Transverse colon (tissue), 4 donors: Measurements from ENCODE around the gene SHISA9. TPM values are rescaled to one million over a fixed set of nuclear protein-coding genes. Genes with fewer than 3 reads are reported as not detected.

ENCODE experiments used
- DNase-seq: peaks from one replicate; pipeline ENCODE4 v3.0.0-alpha.2; 2019
- H3K27ac ChIP-seq, 4 donors: fragments of 200-600 bp; sonication (generic); 2 replicates each; pipeline ENCODE4 v1.5.1; 2016 to 2018; ENCODE audit warnings: inconsistent platforms in 4 of 4
- H3K27me3 ChIP-seq: fragments of 200-600 bp; sonication (generic); 2 replicates; pipeline ENCODE4 v1.5.1; 2017; ENCODE audit warnings: inconsistent platforms
- H3K36me3 ChIP-seq, 4 donors: fragments of 200-600 bp; sonication (generic); 2 replicates each; pipeline ENCODE4 v1.5.1; 2017 to 2019; ENCODE audit warnings: inconsistent platforms in 4 of 4
- H3K4me1 ChIP-seq, 4 donors: fragments of 200-600 bp; sonication (generic); 2 replicates each; pipeline ENCODE4 v1.5.1; 2017 to 2020; ENCODE audit warnings: inconsistent platforms in 4 of 4
- H3K4me3 ChIP-seq, 4 donors: fragments of 200-600 bp; sonication (generic); 1 replicate in 1 of 4; 2 replicates in 3 of 4; pipeline versions ENCODE4 v1.5.1 to v1.6.1; 2017 to 2019; ENCODE audit warnings: inconsistent platforms in 4 of 4
- H3K9me3 ChIP-seq, 2 donors: fragments of 200-600 bp; sonication (generic); 2 replicates each; pipeline ENCODE4 v1.5.1; 2017 to 2019; ENCODE audit warnings: inconsistent platforms in 2 of 2
- CTCF ChIP-seq, 5 experiments: fragments of 200-600 bp in 3 of 5; fragments of 450-650 bp in 2 of 5; sonication (generic) in 3 of 5; IDR thresholded peaks; 1 replicate in 2 of 5; 2 replicates in 3 of 5; pipeline ENCODE4 v1.5.1; 2016 to 2017; ENCODE audit warnings: antibody characterized with exemption in 5 of 5, inconsistent platforms in 3 of 5, mild to moderate bottlenecking in 2 of 5, moderate library complexity in 1 of 5
- EP300 ChIP-seq: sonication (generic); formaldehyde crosslinking; IDR thresholded peaks from one replicate; pipeline ENCODE4 v1.6.1; 2017; ENCODE audit warnings: antibody characterized with exemption, low read depth
- POLR2A ChIP-seq: fragments of 450-650 bp; IDR thresholded peaks from one replicate; pipeline ENCODE4 v1.6.1; 2016; ENCODE audit warnings: antibody characterized with exemption, mild to moderate bottlenecking, moderate library complexity
- POLR2AphosphoS5 ChIP-seq, 3 donors: sonication (generic); formaldehyde crosslinking; IDR thresholded peaks; one replicate each; pipeline ENCODE4 v1.6.1; 2016; ENCODE audit warnings: antibody characterized with exemption in 3 of 3
- WGBS, 2 donors: methylation state at CpG; one replicate each; pipeline ENCODE4 v1.1.5; 2018; ENCODE audit warnings: low coverage in 1 of 2; 5-methylcytosine and 5-hydroxymethylcytosine counted together
- in situ Hi-C, 4 donors: fragments of 200-750 bp; cut with MboI; loops; one replicate each; pipeline versions ENCODE4 v1.15.0 to v1.15.1; 2017; ENCODE audit warnings: low sequenced_read_pairs in 3 of 4, low pct_ligation_motif_present in 1 of 4, low pct_unique_long_range_greater_than_20kb in 1 of 4
- intact Hi-C: fragments of 100-400 bp; cut with DNase I; formaldehyde crosslinking; loops from one replicate; pipeline ENCODE4 v1.15.1; 2023; ENCODE audit warnings: low total_unique reads
- total RNA-seq, 4 donors: library from RNA; depleted of rRNA; stranded (reverse); fragments of >200 nt; gene quantifications; one replicate each; pipeline ENCODE4 v1.1.0, GENCODE V29; 2016

SHISA9 gene
- total RNA-seq, 4 donors from 2014 or later: 1.3 to 37.6 (median 2.1) TPM

GRCh38 chr16:12961626-12962025 lies 60.2 kb downstream of the SHISA9 start:
- intact Hi-C loops: no loop called here
- H3K9me3 ChIP-seq: no peaks in the 10 kb centered on the region
- H3K4me3 ChIP-seq: no peak overlapping the region
- no peaks in the 10 kb centered on the region for H3K36me3 ChIP-seq
- H3K4me1 ChIP-seq: no peaks in the 10 kb centered on the region
- DNase-seq: no peak
- no peak overlapping the region for H3K27ac ChIP-seq
- in situ Hi-C loops: no loop called here
- no peak for TF ChIP-seq POLR2A
- no peak for TF ChIP-seq POLR2AphosphoS5 (IDR thresholded peaks at IDR 0.05)
- TF ChIP-seq CTCF (IDR thresholded peaks at IDR 0.05): no peak
- TF ChIP-seq EP300: no peak
- H3K27me3 ChIP-seq: no peaks in the 10 kb centered on the region
- 71 to 75% methylated on average over 1 to 6 of the region's 6 CpGs for WGBS, 2 donors

- intact Hi-C loops (no loop called here), in situ Hi-C loops (no loop called here)
- no peak overlapping the region for H3K27ac ChIP-seq
- no peaks in the 10 kb centered on the region for H3K4me1 ChIP-seq
- WGBS, 2 donors: 20 to 39% methylated on average over 1 to 2 of the region's 2 CpGs
- H3K36me3 ChIP-seq: no peaks in the 10 kb centered on the region
- no peak overlapping the region for H3K4me3 ChIP-seq
- DNase-seq: no peak
- H3K27me3 ChIP-seq: no peaks in the 10 kb centered on the region
- TF ChIP-seq POLR2AphosphoS5 (IDR thresholded peaks at IDR 0.05): no peak
- no peak for TF ChIP-seq EP300
- no peak for TF ChIP-seq POLR2A
- TF ChIP-seq CTCF (IDR thresholded peaks at IDR 0.05): no peak
- H3K9me3 ChIP-seq: no peaks in the 10 kb centered on the region
Measured at GRCh38 chr16:12964461-12964860, 63.1 kb downstream of the SHISA9 start.

GRCh38 chr16:12965274-12965804 lies 63.9 kb downstream of the SHISA9 start:
- in situ Hi-C loops: no loop called here
- no peak for DNase-seq
- H3K4me3 ChIP-seq: no peak overlapping the region
- intact Hi-C loops: no loop called here
- WGBS, 2 donors: 60 to 71% methylated on average over 5 to 7 of the region's 7 CpGs
- no peaks in the 10 kb centered on the region for H3K4me1 ChIP-seq
- H3K27ac ChIP-seq: no peak overlapping the region
- no peaks in the 10 kb centered on the region for H3K27me3 ChIP-seq
- no peaks in the 10 kb centered on the region for H3K9me3 ChIP-seq
- no peaks in the 10 kb centered on the region for H3K36me3 ChIP-seq
- TF ChIP-seq EP300: no peak
- no peak for TF ChIP-seq POLR2AphosphoS5 (IDR thresholded peaks at IDR 0.05)

GRCh38 chr16:12971241-12971640 lies 69.8 kb downstream of the SHISA9 start:
- intact Hi-C loops (no loop called here), in situ Hi-C loops (loop anchor here in 1 of 4 donors (10.0 kb wide), 1 partner anchor 56 kb away; no protein-coding TSS in a partner anchor)
- no peak for TF ChIP-seq POLR2AphosphoS5 (IDR thresholded peaks at IDR 0.05)
- no peak for TF ChIP-seq EP300
- no peaks in the 10 kb centered on the region for H3K27me3 ChIP-seq
- H3K27ac ChIP-seq: no peak overlapping the region
- no peaks in the 10 kb centered on the region for H3K9me3 ChIP-seq
- DNase-seq: no peak
- H3K4me3 ChIP-seq: no peak overlapping the region
- no peaks in the 10 kb centered on the region for H3K4me1 ChIP-seq
- WGBS, 2 donors: 11 to 17% methylated on average over 1 to 2 of the region's 2 CpGs
- H3K36me3 ChIP-seq: no peaks in the 10 kb centered on the region

- no peak overlapping the region for H3K27ac ChIP-seq
- in situ Hi-C loops (loop anchor here in 1 of 4 donors (10.0 kb wide), 1 partner anchor 57 kb away; no protein-coding TSS in a partner anchor), intact Hi-C loops (no loop called here)
- no peaks in the 10 kb centered on the region for H3K4me1 ChIP-seq
- 91 to 94% methylated on average over 3 of the region's 3 CpGs for WGBS, 2 donors
- no peaks in the 10 kb centered on the region for H3K27me3 ChIP-seq
- H3K36me3 ChIP-seq: no peaks in the 10 kb centered on the region
- H3K4me3 ChIP-seq: no peak overlapping the region
- no peaks in the 10 kb centered on the region for H3K9me3 ChIP-seq
- TF ChIP-seq CTCF (IDR thresholded peaks at IDR 0.05) (no peak), POLR2A (no peak), EP300 (no peak), POLR2AphosphoS5 (IDR thresholded peaks at IDR 0.05) (no peak)
- DNase-seq: no peak
Measured at GRCh38 chr16:12972246-12972645, 70.8 kb downstream of the SHISA9 start.
